GM12878 (cell line): ENCODE results near the gene RPL37. TPM values are rescaled to one million over a fixed set of nuclear protein-coding genes. Genes with fewer than 3 reads are reported as not detected.

Source experiments
- ATAC-seq: fragments of 200-7000 bp; cut with Tn5 transposase; 3 replicates; pipeline ENCODE4 v1.9.1; 2020; ENCODE audit warnings: mild to moderate bottlenecking, moderate library complexity
- BruUV-seq: library from RNA; stranded (reverse); fragments of 400-500 nt; replicated peaks from 2 replicates; lab custom pipeline; 2021; lab: Mats Ljungman, UMichigan
- CTCF ChIA-PET: fragments of 300-600 bp; sonication (Branson Sonifier 250); formaldehyde crosslinking; extraction: SDS; loops from one replicate; lab custom pipeline; 2021; ENCODE audit warnings: inconsistent platforms; lab: Yijun Ruan, JAX
- POLR2A ChIA-PET: fragments of 350-600 bp; formaldehyde crosslinking; extraction: SDS; loops from one replicate; lab custom pipeline; 2021; ENCODE audit warnings: inconsistent platforms; lab: Charles Lee
- RAD21 ChIA-PET: fragments of 300-600 bp; sonication (Branson Sonifier 250); formaldehyde crosslinking; loops from one replicate; lab custom pipeline; 2023; ENCODE audit warnings: antibody characterized with exemption; ENCODE audit not compliant: unreplicated experiment; lab: Charles Lee
- SMC1A ChIA-PET: fragments of 300-600 bp; sonication (Branson Sonifier 250); formaldehyde crosslinking; loops from one replicate; lab custom pipeline; 2023; ENCODE audit not compliant: unreplicated experiment, uncharacterized antibody; lab: Charles Lee
- DNase-seq: peaks from one replicate; pipeline ENCODE4 v3.0.0-alpha.2; 2011; ENCODE audit warnings: low read depth, low spot score
- FAIRE-seq: peaks from 3 replicates; lab custom pipeline; 2011; peaks lifted over from hg19 to GRCh38; lab: Jason Lieb, UNC
- H2AFZ ChIP-seq: 2 replicates; pipeline ENCODE4 v1.6.0; 2011; ENCODE audit warnings: low read depth, low read length, control low read depth; ENCODE audit not compliant: control insufficient read depth
- H3K27ac ChIP-seq: 2 replicates; pipeline ENCODE4 v1.5.1; 2011; ENCODE audit warnings: control low read depth; ENCODE audit not compliant: control insufficient read depth, insufficient read depth
- H3K27me3 ChIP-seq, 2 experiments: replicated peaks in 1 of 2; 2 replicates each; pipeline versions ENCODE4 v1.6.0 to v1.6.1; 2011; ENCODE audit warnings: low read length in 1 of 2; ENCODE audit not compliant: control insufficient read depth in 2 of 2, insufficient read depth in 2 of 2
- H3K36me3 ChIP-seq, 2 experiments: 2 replicates each; pipeline ENCODE4 v1.5.1; 2011; ENCODE audit warnings: low read length in 1 of 2; ENCODE audit not compliant: control insufficient read depth in 2 of 2, insufficient read depth in 2 of 2
- H3K4me1 ChIP-seq: 2 replicates; pipeline ENCODE4 v1.6.1; 2011; ENCODE audit warnings: mild to moderate bottlenecking, low read length, moderate library complexity, mixed read lengths; ENCODE audit not compliant: control insufficient read depth, insufficient read depth
- H3K4me2 ChIP-seq: 2 replicates; pipeline ENCODE4 v1.6.0; 2011; ENCODE audit warnings: control low read depth; ENCODE audit not compliant: control insufficient read depth, insufficient read depth
- H3K4me3 ChIP-seq: fragments of 200-600 bp; sonication (generic); 2 replicates; pipeline ENCODE4 v1.5.1; 2016
- H3K79me2 ChIP-seq: 2 replicates; pipeline ENCODE4 v1.6.0; 2011; ENCODE audit warnings: low read length; ENCODE audit not compliant: control insufficient read depth, insufficient read depth
- H3K9ac ChIP-seq: 2 replicates; pipeline ENCODE4 v1.8.0; 2011; ENCODE audit warnings: low read length, control low read depth, mixed read lengths; ENCODE audit not compliant: control insufficient read depth, insufficient read depth
- H3K9me3 ChIP-seq: replicated peaks from 3 replicates; pipeline ENCODE4 v1.5.1; 2011; ENCODE audit warnings: mild to moderate bottlenecking, low read length; ENCODE audit not compliant: control insufficient read depth, insufficient read depth
- H4K20me1 ChIP-seq: 2 replicates; pipeline ENCODE4 v1.6.0; 2011; ENCODE audit not compliant: control insufficient read depth, insufficient read depth
- BACH1 ChIP-seq: fragments of 450-650 bp; IDR thresholded peaks from 2 replicates; pipeline ENCODE4 v1.6.1; 2017; ENCODE audit warnings: mild to moderate bottlenecking, borderline replicate concordance
- BRCA1 ChIP-seq: IDR thresholded peaks from 2 replicates; pipeline ENCODE4 v1.6.1; 2011; ENCODE audit warnings: low read depth, low read length, improper control_type of control experiment
- CBFB ChIP-seq: IDR thresholded peaks from 2 replicates; pipeline ENCODE4 v1.6.1; 2016; ENCODE audit warnings: antibody characterized with exemption, low read depth
- CBX3 ChIP-seq: fragments of 200-600 bp; sonication (generic); IDR thresholded peaks from 2 replicates; pipeline ENCODE4 v1.6.1; 2016; ENCODE audit warnings: low read depth, borderline replicate concordance
- CREB1 ChIP-seq: IDR thresholded peaks from 2 replicates; pipeline ENCODE4 v1.6.1; 2012; ENCODE audit warnings: low read depth, mild to moderate bottlenecking, inconsistent platforms
- CUX1 ChIP-seq: IDR thresholded peaks from 2 replicates; pipeline ENCODE4 v1.6.1; 2012; ENCODE audit warnings: improper control_type of control experiment, low read depth, low read length; ENCODE audit not compliant: insufficient replicate concordance
- FOS ChIP-seq: IDR thresholded peaks from 3 replicates; pipeline ENCODE4 v1.6.1; 2011; ENCODE audit warnings: borderline replicate concordance; ENCODE audit not compliant: insufficient read length; ENCODE audit errors: extremely low read depth
- IRF3 ChIP-seq: fragments of 450-650 bp; IDR thresholded peaks from 2 replicates; pipeline ENCODE4 v1.6.1; 2014; ENCODE audit warnings: mild to moderate bottlenecking
- JUNB ChIP-seq: IDR thresholded peaks from 2 replicates; pipeline ENCODE4 v1.6.1; 2016; ENCODE audit warnings: antibody characterized with exemption, mild to moderate bottlenecking
- JUND ChIP-seq: IDR thresholded peaks from 2 replicates; pipeline ENCODE4 v1.6.1; 2012; ENCODE audit warnings: low read depth, mild to moderate bottlenecking, low read length, improper control_type of control experiment, moderate library complexity
- NBN ChIP-seq: fragments of 450-650 bp; IDR thresholded peaks from 2 replicates; pipeline ENCODE4 v1.6.1; 2016
- RCOR1 ChIP-seq: conservative IDR thresholded peaks from 2 replicates; pipeline ENCODE4 v1.6.1; 2012; ENCODE audit warnings: low read depth, low read length, improper control_type of control experiment
- RUNX3 ChIP-seq: IDR thresholded peaks from 2 replicates; pipeline ENCODE4 v1.6.1; 2012; ENCODE audit warnings: low read length, inconsistent platforms
- YBX1 ChIP-seq: fragments of 450-650 bp; IDR thresholded peaks from 2 replicates; pipeline ENCODE4 v1.6.1; 2016; ENCODE audit warnings: antibody characterized with exemption
- ZNF207 ChIP-seq: fragments of 450-650 bp; IDR thresholded peaks from 2 replicates; pipeline ENCODE4 v1.6.1; 2014; ENCODE audit warnings: antibody characterized with exemption, mild to moderate bottlenecking, borderline replicate concordance
- ZNF24 ChIP-seq: fragments of 450-650 bp; IDR thresholded peaks from 2 replicates; pipeline ENCODE4 v1.6.1; 2017; ENCODE audit warnings: antibody characterized with exemption, mild to moderate bottlenecking
- WGBS: methylation state at CpG from one replicate; pipeline ENCODE4 v1.1.6; 2016; ENCODE audit warnings: low lambda C conversion rate; ENCODE audit not compliant: insufficient replicate concordance, insufficient coverage; ENCODE audit errors: missing lambda C conversion rate; 5-methylcytosine and 5-hydroxymethylcytosine counted together
- in situ Hi-C: fragments of 300-500 bp; cut with MboI; formaldehyde crosslinking; loops from 9 replicates; pipeline ENCODE4 v1.14.3; 2018; ENCODE audit warnings: mixed read lengths
- intact Hi-C: fragments of 100-400 bp; cut with micrococcal nuclease; formaldehyde crosslinking; loops from one replicate; pipeline ENCODE4 v1.14.2; 2022; ENCODE audit not compliant: unreplicated experiment
- polyA plus RNA-seq, 11 experiments: library from polyadenylated mRNA; depleted of rRNA in 4 of 11; unstranded in 6 of 11; stranded (reverse) in 5 of 11; fragments of >200 nt; fragmentation: Nextera tagmentation in 4 of 11; fragmentation: Illumina TruSeq in 1 of 11; extraction: Ambion mirVana in 4 of 11; extraction: Trizol in 1 of 11; gene quantifications; 1 replicate in 1 of 11; 2 replicates in 10 of 11; pipeline versions ENCODE4 v1.2.1 to v1.2.3, GENCODE V29; 2011 to 2016; ENCODE audit warnings: inconsistent platforms in 2 of 11, missing spikeins in 2 of 11, low read depth in 1 of 11
- total RNA-seq, 4 experiments: library from RNA; depleted of rRNA in 3 of 4; stranded (reverse); fragments of >200 nt in 3 of 4; fragmentation: Illumina TruSeq in 1 of 4; extraction: Trizol in 1 of 4; gene quantifications; 2 replicates each; pipeline versions ENCODE4 v1.2.1 to v1.2.3, GENCODE V29; 2013 to 2021
- TF ChIP-seq, protein P1 (sequence below): IDR thresholded peaks from 2 replicates; pipeline ENCODE4 v1.6.1; 2011; ENCODE audit warnings: low read depth, low read length, improper control_type of control experiment, borderline replicate concordance

RPL37 gene
- total and polyA plus RNA-seq, 10 of the 15 experiments (the other 5 are each of a cell fraction or from before 2014, with no cell fraction given): 1,697 to 6,216 (median 3,013) TPM

- FAIRE-seq (no peak), DNase-seq (no peak), ATAC-seq (no peak)
- no peak overlapping the region for H3K9ac ChIP-seq
- no TSS peak for BruUV-seq
- H3K4me2 ChIP-seq: no peak overlapping the region
- intact Hi-C loops (no loop called here), in situ Hi-C loops (no loop called here)
- no peak overlapping the region for H3K27ac ChIP-seq
- no peak overlapping the region for H3K4me3 ChIP-seq
- no peaks in the 10 kb centered on the region for H3K36me3 ChIP-seq
- ChIA-PET POLR2A (no interaction called here), SMC1A (no interaction called here), CTCF (interaction anchor here (1.4 kb wide), 1 partner anchor 8 kb away, joined by 5 read pairs; no protein-coding TSS in a partner anchor), RAD21 (no interaction called here)
- no peak for TF ChIP-seq CREB1
- TF ChIP-seq IRF3: no peak
- TF ChIP-seq JUND: no peak
- no peak for TF ChIP-seq CBX3
- TF ChIP-seq BACH1: no peak
- no peak for TF ChIP-seq YBX1
- TF ChIP-seq JUNB: no peak
- no peak for TF ChIP-seq RUNX3
- no peak for TF ChIP-seq ZNF207
- TF ChIP-seq CUX1: no peak
- no peak for TF ChIP-seq BRCA1
- TF ChIP-seq RCOR1: no peak
- TF ChIP-seq CBFB: no peak
- TF ChIP-seq, protein P1, sequence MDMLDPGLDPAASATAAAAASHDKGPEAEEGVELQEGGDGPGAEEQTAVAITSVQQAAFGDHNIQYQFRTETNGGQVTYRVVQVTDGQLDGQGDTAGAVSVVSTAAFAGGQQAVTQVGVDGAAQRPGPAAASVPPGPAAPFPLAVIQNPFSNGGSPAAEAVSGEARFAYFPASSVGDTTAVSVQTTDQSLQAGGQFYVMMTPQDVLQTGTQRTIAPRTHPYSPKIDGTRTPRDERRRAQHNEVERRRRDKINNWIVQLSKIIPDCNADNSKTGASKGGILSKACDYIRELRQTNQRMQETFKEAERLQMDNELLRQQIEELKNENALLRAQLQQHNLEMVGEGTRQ: no peak
- TF ChIP-seq NBN: no peak
- no peak for TF ChIP-seq FOS
- no peak for TF ChIP-seq ZNF24
- no peaks in the 10 kb centered on the region for H4K20me1 ChIP-seq
- H3K27me3 ChIP-seq: no peaks in the 10 kb centered on the region
- H3K4me1 ChIP-seq: no peaks in the 10 kb centered on the region
- no peak overlapping the region for H2AFZ ChIP-seq
- peaks cover 5% of the 10 kb centered on the region for H3K9me3 ChIP-seq
- WGBS: 94% methylated on average over 1 of the region's 1 CpG
- H3K79me2 ChIP-seq: peaks cover 37% of the 10 kb centered on the region
These were observed 50.1 kb downstream of the RPL37 start for GRCh38 chr5:40784916-40785315.
